ENCODE measurements around the gene GOLT1A.

Gene GOLT1A

GRCh38 chr1:204213668-204214662 lies at the start of gene GOLT1A:
Gene GOLT1A (minus strand): TSS chr1:204213988. CDS start chr1:204213906, 82 bp downstream.
- peak; percentile 56 for DNase-seq

GRCh38 chr1:204263254-204263910 lies 49.6 kb upstream of the GOLT1A start:
- DNase-seq, result no peak

- no peak for DNase-seq
These were observed 48.9 kb upstream of the GOLT1A start for GRCh38 chr1:204262506-204263253.

GRCh38 chr1:204261746-204262505 lies 48.1 kb upstream of the GOLT1A start:
- DNase-seq, result no peak

- no peak for DNase-seq
These were observed 47.5 kb upstream of the GOLT1A start for GRCh38 chr1:204261266-204261665.

- DNase-seq, result no peak
These were observed 46.9 kb upstream of the GOLT1A start for GRCh38 chr1:204260601-204261197.

GRCh38 chr1:204259782-204260181 lies 46.0 kb upstream of the GOLT1A start:
- DNase-seq, result no peak

GRCh38 chr1:204259196-204259595 lies 45.4 kb upstream of the GOLT1A start:
- DNase-seq, result no peak

- DNase-seq, result peak; percentile 69
These were observed 44.7 kb upstream of the GOLT1A start for GRCh38 chr1:204258213-204259115.

- DNase-seq, result no peak
These were observed 43.7 kb upstream of the GOLT1A start for GRCh38 chr1:204257446-204257845.

- no peak for DNase-seq
These were observed 42.7 kb upstream of the GOLT1A start for GRCh38 chr1:204256531-204256930.

- no peak for DNase-seq
These were observed 42.2 kb upstream of the GOLT1A start for GRCh38 chr1:204255966-204256365.

- no peak for DNase-seq
These were observed 41.4 kb upstream of the GOLT1A start for GRCh38 chr1:204255225-204255624.

- no peak for DNase-seq
These were observed 40.4 kb upstream of the GOLT1A start for GRCh38 chr1:204254031-204254661.

GRCh38 chr1:204251926-204252689 lies 38.3 kb upstream of the GOLT1A start:
- DNase-seq, result no peak

GRCh38 chr1:204251286-204251685 lies 37.5 kb upstream of the GOLT1A start:
- no peak for DNase-seq

GRCh38 chr1:204250428-204251030 lies 36.7 kb upstream of the GOLT1A start:
- no peak for DNase-seq

GRCh38 chr1:204249736-204250427 lies 36.1 kb upstream of the GOLT1A start:
- DNase-seq, result no peak

GRCh38 chr1:204248954-204249353 lies 35.2 kb upstream of the GOLT1A start:
- DNase-seq, result no peak
